Astrocyte (in vitro differentiated cells and primary cell): ENCODE measurements around the gene CASP14.

Experiments used
- CTCF ChIP-seq: IDR thresholded peaks from 2 replicates; pipeline ENCODE4 v1.5.1; 2011; ENCODE audit warnings: low read depth, mild to moderate bottlenecking, inconsistent platforms, low read length, moderate library complexity; ENCODE audit not compliant: insufficient read depth
- EZH2 ChIP-seq: IDR thresholded peaks from 2 replicates; pipeline ENCODE4 v1.6.1; 2012; ENCODE audit warnings: mild to moderate bottlenecking, low read length, inconsistent platforms; ENCODE audit not compliant: insufficient read depth

- TF ChIP-seq EZH2 (no peak), CTCF (no peak)
These were observed 37.9 kb downstream of the CASP14 start for GRCh38 chr19:15087182-15087581.
